Measurements from ENCODE around the gene ADAMTS9.

Gene ADAMTS9

GRCh38 chr3:64667887-64668581, 19.8 kb downstream of the ADAMTS9 start:
- no peak overlapping the region for H3K4me3 ChIP-seq (ENCODE audit: low read depth, low read length)
- no peak for DNase-seq (ENCODE audit: low read depth)
- TF ChIP-seq CTCF (IDR thresholded peaks at IDR 0.05; ENCODE audit: control insufficient read depth, extremely low read depth, insufficient read depth) = no peak

- TF ChIP-seq CTCF (IDR thresholded peaks at IDR 0.05; ENCODE audit: control insufficient read depth, extremely low read depth, insufficient read depth) = no peak
- no peak for DNase-seq (ENCODE audit: low read depth)
- no peak overlapping the region for H3K4me3 ChIP-seq (ENCODE audit: low read depth, low read length)
Observed at GRCh38 chr3:64667138-64667537, 20.7 kb downstream of the ADAMTS9 start.

- no peak overlapping the region for H3K4me3 ChIP-seq (ENCODE audit: low read depth, low read length)
- no peak for DNase-seq (ENCODE audit: low read depth)
Observed at GRCh38 chr3:64666171-64666588, 21.6 kb downstream of the ADAMTS9 start.

GRCh38 chr3:64664397-64664796, 23.4 kb downstream of the ADAMTS9 start:
- TF ChIP-seq CTCF (IDR thresholded peaks at IDR 0.05; ENCODE audit: control insufficient read depth, extremely low read depth, insufficient read depth) = no peak
- DNase-seq (ENCODE audit: low read depth) = no peak
- no peak overlapping the region for H3K4me3 ChIP-seq (ENCODE audit: low read depth, low read length)

More at GRCh38 chr3:64666171-64666588, 21.6 kb downstream of the ADAMTS9 start:
- TF ChIP-seq CTCF (IDR thresholded peaks at IDR 0.05; ENCODE audit: control insufficient read depth, extremely low read depth, insufficient read depth) = no peak

- H3K4me3 ChIP-seq (ENCODE audit: low read depth, low read length) = no peak overlapping the region
- TF ChIP-seq CTCF (IDR thresholded peaks at IDR 0.05; ENCODE audit: control insufficient read depth, extremely low read depth, insufficient read depth) = no peak
- no peak for DNase-seq (ENCODE audit: low read depth)
Observed at GRCh38 chr3:64659617-64659978, 28.2 kb downstream of the ADAMTS9 start.

- H3K4me3 ChIP-seq (ENCODE audit: low read depth, low read length) = no peak overlapping the region
- no peak for TF ChIP-seq CTCF (IDR thresholded peaks at IDR 0.05; ENCODE audit: control insufficient read depth, extremely low read depth, insufficient read depth)
Observed at GRCh38 chr3:64658001-64658400, 29.8 kb downstream of the ADAMTS9 start.

GRCh38 chr3:64656544-64656943, 31.3 kb downstream of the ADAMTS9 start:
- H3K4me3 ChIP-seq (ENCODE audit: low read depth, low read length) = no peak overlapping the region
- no peak for DNase-seq (ENCODE audit: low read depth)
- no peak for TF ChIP-seq CTCF (IDR thresholded peaks at IDR 0.05; ENCODE audit: control insufficient read depth, extremely low read depth, insufficient read depth)

More at GRCh38 chr3:64658001-64658400, 29.8 kb downstream of the ADAMTS9 start:
- DNase-seq (ENCODE audit: low read depth) = no peak

Measured in LNCaP clone FGC (cell line).